GM06990 (cell line): ENCODE data around the gene LRAT.

Experiments used
- DNase-seq: peaks from one replicate; pipeline ENCODE4 v3.0.0-alpha.2; 2011; ENCODE audit not compliant: insufficient read length; ENCODE audit errors: extremely low read depth
- H3K27me3 ChIP-seq: replicated peaks from 2 replicates; pipeline ENCODE4 v1.6.0; 2011; ENCODE audit warnings: low read length; ENCODE audit not compliant: control insufficient read depth, insufficient read depth
- H3K36me3 ChIP-seq: 2 replicates; pipeline ENCODE4 v1.5.1; 2011; ENCODE audit warnings: low read length; ENCODE audit not compliant: control insufficient read depth, insufficient read depth
- H3K4me3 ChIP-seq: replicated peaks from 2 replicates; pipeline ENCODE4 v1.5.1; 2011; ENCODE audit warnings: low read depth, mild to moderate bottlenecking, control low read depth, low read length
- CTCF ChIP-seq: IDR thresholded peaks from 2 replicates; pipeline ENCODE4 v1.5.1; 2011; ENCODE audit warnings: low read length, control low read depth, mild to moderate bottlenecking, inconsistent platforms; ENCODE audit not compliant: insufficient read depth, poor library complexity, severe bottlenecking

LRAT gene

GRCh38 chr4:154732669-154733068, 11.1 kb upstream of the LRAT start:
- H3K27me3 ChIP-seq: no peaks in the 10 kb centered on the region
- DNase-seq: no peak
- no peaks in the 10 kb centered on the region for H3K36me3 ChIP-seq
- no peak overlapping the region for H3K4me3 ChIP-seq
- TF ChIP-seq CTCF: no peak

DNA sequence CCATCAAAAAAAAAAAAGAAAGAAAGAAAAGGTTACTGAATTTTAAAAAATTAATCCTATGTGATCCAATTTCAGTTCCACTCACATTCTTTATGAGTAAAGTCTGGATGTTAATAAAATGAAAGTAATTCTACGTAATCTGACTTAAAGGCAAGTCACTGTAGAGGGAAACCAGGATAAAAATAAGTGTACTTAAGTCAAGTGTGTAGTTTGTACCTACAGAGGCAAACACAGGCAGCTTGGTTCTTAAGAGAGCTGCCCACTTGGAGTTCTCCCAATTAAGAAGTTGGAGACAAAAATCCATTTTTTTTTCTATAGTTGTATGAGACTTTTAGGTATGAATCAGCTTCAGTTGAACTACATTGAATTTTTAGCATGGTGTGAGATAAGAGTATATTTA, 7.0 kb upstream of the LRAT start:
- H3K27me3 ChIP-seq: peaks cover under 1% of the 10 kb centered on the region

GRCh38 chr4:154738426-154738825, 5.4 kb upstream of the LRAT start:
- Histone ChIP-seq H3K4me3 (no peak overlapping the region), H3K36me3 (no peaks in the 10 kb centered on the region), H3K27me3 (peaks cover 2% of the 10 kb centered on the region)
- no peak for TF ChIP-seq CTCF
- no peak for DNase-seq

More for the DNA sequence above, 7.0 kb upstream of the LRAT start:
- no peak for DNase-seq
- Histone ChIP-seq H3K4me3 (no peak overlapping the region), H3K36me3 (no peaks in the 10 kb centered on the region)
- no peak for TF ChIP-seq CTCF

GRCh38 chr4:154739111-154739510, 4.7 kb upstream of the LRAT start:
- DNase-seq: no peak
- Histone ChIP-seq H3K27me3 (peaks cover 2% of the 10 kb centered on the region), H3K36me3 (no peaks in the 10 kb centered on the region), H3K4me3 (no peak overlapping the region)
- no peak for TF ChIP-seq CTCF

DNA sequence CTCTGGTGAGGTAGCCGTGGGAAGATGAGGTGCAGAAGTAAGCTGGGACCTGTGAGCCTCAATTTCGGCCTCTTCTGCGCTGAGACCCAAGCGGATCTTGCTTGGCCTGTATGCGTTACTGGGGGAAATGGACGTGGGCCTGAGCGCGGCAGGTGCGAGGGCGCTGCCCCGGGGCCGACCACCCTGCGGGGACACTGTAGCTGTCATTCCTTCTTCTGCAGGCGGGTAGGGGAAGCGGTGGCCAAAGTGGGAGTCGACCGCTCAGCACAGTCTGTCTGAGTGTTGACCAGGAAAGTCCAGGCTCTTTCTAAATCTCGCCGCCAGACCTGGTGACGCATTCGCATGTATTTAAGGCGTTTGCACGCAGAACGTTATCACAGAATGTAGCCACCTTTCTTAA, 3.3 kb upstream of the LRAT start:
- no peak for TF ChIP-seq CTCF
- Histone ChIP-seq H3K4me3 (no peak overlapping the region), H3K27me3 (peaks cover 2% of the 10 kb centered on the region), H3K36me3 (no peaks in the 10 kb centered on the region)
- DNase-seq: no peak

DNA sequence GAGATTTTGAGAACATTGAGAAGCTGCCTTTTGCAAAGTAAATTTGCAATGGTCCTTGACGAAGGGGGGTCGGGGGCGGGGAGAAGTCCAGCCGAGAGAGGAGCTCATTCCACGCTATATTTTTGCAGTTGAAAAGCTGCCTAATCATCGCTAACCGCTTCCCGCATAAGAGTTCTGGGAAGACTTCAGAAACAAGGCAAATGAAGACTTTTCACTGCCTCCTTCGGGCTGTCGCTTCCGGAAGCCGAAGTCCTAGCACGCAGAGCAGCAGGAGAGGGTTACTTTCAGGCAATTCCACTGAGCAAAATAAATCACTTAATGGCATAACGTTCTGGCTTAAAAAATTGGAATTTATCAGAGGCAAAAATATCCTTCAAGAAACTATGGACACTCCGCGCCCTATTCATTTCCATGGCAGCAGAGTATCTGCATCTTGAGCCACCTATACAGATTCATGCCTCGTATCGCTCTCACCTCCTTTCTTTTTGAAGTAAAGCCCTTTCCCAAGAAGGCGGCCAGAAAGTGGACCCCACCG, 2.6 kb upstream of the LRAT start:
- H3K27me3 ChIP-seq: peaks cover 2% of the 10 kb centered on the region
- no peak overlapping the region for H3K4me3 ChIP-seq

More for the DNA sequence above, 2.6 kb upstream of the LRAT start:
- H3K36me3 ChIP-seq: no peaks in the 10 kb centered on the region
- no peak for DNase-seq
- no peak for TF ChIP-seq CTCF
